CD14-positive monocyte (primary cell): ENCODE results near the gene BNC2. TPM values are rescaled to one million over a fixed set of nuclear protein-coding genes. Genes with fewer than 3 reads are reported as not detected.

ENCODE experiments used
- DNase-seq, 3 donors: peaks; one replicate each; pipeline ENCODE4 v3.0.0-alpha.2; 2011 to 2022
- H2AFZ ChIP-seq: 2 replicates; pipeline ENCODE4 v1.6.0; 2012; ENCODE audit warnings: mild to moderate bottlenecking, low read depth, low read length, inconsistent platforms; ENCODE audit not compliant: insufficient read depth, poor library complexity, severe bottlenecking
- H3K27ac ChIP-seq, 2 donors: 1 replicate in 1 of 2; 2 replicates in 1 of 2; pipeline ENCODE4 v1.5.1; 2012 to 2013; ENCODE audit warnings: low read length in 2 of 2, control low read depth in 1 of 2, inconsistent platforms in 1 of 2, low read depth in 1 of 2, mild to moderate bottlenecking in 1 of 2
- H3K27me3 ChIP-seq, 2 donors: one replicate each; pipeline versions ENCODE4 v1.6.0 to v1.6.1; 2011 to 2013; ENCODE audit warnings: low read length in 2 of 2; ENCODE audit not compliant: control insufficient read depth in 2 of 2, insufficient read depth in 2 of 2
- H3K36me3 ChIP-seq, 2 donors: replicated peaks in 1 of 2; 1 replicate in 1 of 2; 2 replicates in 1 of 2; pipeline versions ENCODE4 v1.5.1 to v1.6.1; 2012 to 2013; ENCODE audit warnings: low read length in 2 of 2, control low read depth in 1 of 2, inconsistent platforms in 1 of 2, mild to moderate bottlenecking in 1 of 2; ENCODE audit not compliant: insufficient read depth in 2 of 2, control insufficient read depth in 1 of 2
- H3K4me1 ChIP-seq, 2 donors: 1 replicate in 1 of 2; 2 replicates in 1 of 2; pipeline versions ENCODE4 v1.5.1 to v1.6.1; 2012 to 2013; ENCODE audit warnings: low read length in 2 of 2, control low read depth in 1 of 2, inconsistent platforms in 1 of 2, mild to moderate bottlenecking in 1 of 2, moderate library complexity in 1 of 2; ENCODE audit not compliant: insufficient read depth in 2 of 2, control insufficient read depth in 1 of 2
- H3K4me2 ChIP-seq: replicated peaks from 2 replicates; pipeline ENCODE3; 2012; ENCODE audit warnings: low read length, moderate library complexity, mild to moderate bottlenecking; ENCODE audit not compliant: poor library complexity, severe bottlenecking; ENCODE audit errors: extremely low read depth
- H3K4me3 ChIP-seq, 3 experiments: fragments of 200-600 bp in 1 of 3; sonication (generic) in 1 of 3; replicated peaks in 1 of 3; 1 replicate in 2 of 3; 2 replicates in 1 of 3; pipeline ENCODE4 v1.5.1; 2011 to 2013; ENCODE audit warnings: low read length in 3 of 3, mild to moderate bottlenecking in 3 of 3, control low read depth in 2 of 3, low read depth in 2 of 3, inconsistent platforms in 1 of 3, moderate library complexity in 1 of 3
- H3K79me2 ChIP-seq: 2 replicates; pipeline ENCODE4 v1.6.0; 2012; ENCODE audit warnings: mild to moderate bottlenecking, control low read depth, inconsistent platforms, low read length, moderate library complexity; ENCODE audit not compliant: insufficient read depth
- H3K9ac ChIP-seq: 2 replicates; pipeline ENCODE4 v1.6.0; 2017; ENCODE audit warnings: low read length, mild to moderate bottlenecking; ENCODE audit not compliant: insufficient read depth, poor library complexity, severe bottlenecking
- H3K9me3 ChIP-seq, 2 donors: replicated peaks in 1 of 2; 1 replicate in 1 of 2; 2 replicates in 1 of 2; pipeline versions ENCODE4 v1.5.1 to v1.6.1; 2012 to 2013; ENCODE audit warnings: low read length in 2 of 2, control low read depth in 1 of 2; ENCODE audit not compliant: control insufficient read depth in 1 of 2, insufficient read depth in 1 of 2
- H4K20me1 ChIP-seq: 2 replicates; pipeline ENCODE4 v1.6.0; 2012; ENCODE audit warnings: mild to moderate bottlenecking, low read length, control low read depth, moderate library complexity; ENCODE audit not compliant: insufficient read depth
- H3K27ac Mint-ChIP-seq, 7 donors: one replicate each; pipeline ENCODE4 v1.8.0; 2020; ENCODE audit warnings: mild to moderate bottlenecking in 7 of 7, mixed read lengths in 7 of 7, moderate library complexity in 6 of 7, inconsistent platforms in 2 of 7
- H3K27me3 Mint-ChIP-seq, 3 donors: one replicate each; pipeline ENCODE4 v1.8.0; 2021 to 2022; ENCODE audit warnings: low read depth in 3 of 3, mild to moderate bottlenecking in 3 of 3, mixed read lengths in 3 of 3, moderate library complexity in 3 of 3, inconsistent platforms in 1 of 3
- H3K36me3 Mint-ChIP-seq, 2 donors: one replicate each; pipeline ENCODE4 v1.8.0; 2020; ENCODE audit warnings: mixed read lengths in 2 of 2, inconsistent platforms in 1 of 2, mild to moderate bottlenecking in 1 of 2
- H3K4me1 Mint-ChIP-seq: one replicate; pipeline ENCODE4 v1.8.0; 2020; ENCODE audit warnings: mild to moderate bottlenecking, mixed read lengths
- H3K4me3 Mint-ChIP-seq, 2 donors: one replicate each; pipeline ENCODE4 v1.8.0; 2020; ENCODE audit warnings: mild to moderate bottlenecking in 2 of 2, mixed read lengths in 2 of 2, moderate library complexity in 1 of 2
- H3K9me3 Mint-ChIP-seq, 7 donors: one replicate each; pipeline ENCODE4 v1.8.0; 2020 to 2022; ENCODE audit warnings: mixed read lengths in 7 of 7, mild to moderate bottlenecking in 6 of 7, moderate library complexity in 6 of 7, inconsistent platforms in 2 of 7
- WGBS: methylation state at CpG from one replicate; pipeline ENCODE4 v1.1.5; 2013; ENCODE audit warnings: missing lambda C conversion rate; ENCODE audit not compliant: insufficient coverage; 5-methylcytosine and 5-hydroxymethylcytosine counted together
- intact Hi-C, 2 donors: fragments of 100-400 bp; cut with micrococcal nuclease; formaldehyde crosslinking; loops; one replicate each; pipeline versions ENCODE4 v1.15.0 to v1.15.1; 2023
- polyA plus RNA-seq, 3 donors: library from polyadenylated mRNA; depleted of rRNA in 1 of 3; unstranded in 2 of 3; stranded (reverse) in 1 of 3; fragments of 300-500 nt in 2 of 3; fragments of >200 nt in 1 of 3; fragmentation: Illumina TruSeq in 2 of 3; gene quantifications; 1 replicate in 2 of 3; 2 replicates in 1 of 3; pipeline ENCODE4 v1.2.3, GENCODE V29; 2012 to 2021
- TF ChIP-seq, protein P1 (sequence below): fragments of 200-600 bp; IDR thresholded peaks from one replicate; pipeline ENCODE4 v1.8.0; 2022; ENCODE audit warnings: antibody characterized with exemption, mild to moderate bottlenecking

BNC2 gene
- polyA plus RNA-seq, 3 donors = 0.01 TPM; not detected in 2

DNA sequence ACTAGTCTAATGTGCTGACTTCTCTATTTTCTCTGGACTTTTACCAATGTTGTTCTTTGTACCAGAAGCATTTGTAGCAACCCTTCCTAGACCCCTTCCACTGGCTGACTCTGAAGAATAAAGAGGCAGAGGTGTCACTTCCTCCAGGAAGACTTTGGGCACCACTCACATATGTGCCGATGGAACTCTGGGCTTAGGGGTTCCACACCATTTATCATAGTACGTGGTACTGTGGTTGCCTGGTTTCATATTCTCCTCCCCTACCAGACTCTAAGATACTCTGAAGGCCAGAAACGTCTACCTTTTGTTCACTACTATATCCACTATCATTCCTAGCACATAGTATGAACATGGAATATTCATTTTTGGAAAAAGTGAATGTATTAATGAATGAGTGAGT lies 88.0 kb downstream of the BNC2 start:
- Mint-ChIP-seq H3K4me1 (no peaks in the 10 kb centered on the region), H3K27me3 (peaks cover 0 to 3% (median 2%) of the 10 kb centered on the region in 3 donors), H3K36me3 (no peaks in the 10 kb centered on the region), H3K9me3 (peaks cover 0 to 3% (median 0%) of the 10 kb centered on the region in 7 donors), H3K27ac (peak overlapping the region in 1 of 7 donors; percentile 32), H3K4me3 (no peak overlapping the region)
- WGBS = 54% methylated on average over 2 of the region's 3 CpGs
- no peaks in the 10 kb centered on the region for H3K27me3 ChIP-seq
- H3K79me2 ChIP-seq = no peaks in the 10 kb centered on the region
- no peaks in the 10 kb centered on the region for H4K20me1 ChIP-seq
- H3K4me3 ChIP-seq = no peak overlapping the region
- no peak overlapping the region for H3K9ac ChIP-seq
- TF ChIP-seq, protein P1, sequence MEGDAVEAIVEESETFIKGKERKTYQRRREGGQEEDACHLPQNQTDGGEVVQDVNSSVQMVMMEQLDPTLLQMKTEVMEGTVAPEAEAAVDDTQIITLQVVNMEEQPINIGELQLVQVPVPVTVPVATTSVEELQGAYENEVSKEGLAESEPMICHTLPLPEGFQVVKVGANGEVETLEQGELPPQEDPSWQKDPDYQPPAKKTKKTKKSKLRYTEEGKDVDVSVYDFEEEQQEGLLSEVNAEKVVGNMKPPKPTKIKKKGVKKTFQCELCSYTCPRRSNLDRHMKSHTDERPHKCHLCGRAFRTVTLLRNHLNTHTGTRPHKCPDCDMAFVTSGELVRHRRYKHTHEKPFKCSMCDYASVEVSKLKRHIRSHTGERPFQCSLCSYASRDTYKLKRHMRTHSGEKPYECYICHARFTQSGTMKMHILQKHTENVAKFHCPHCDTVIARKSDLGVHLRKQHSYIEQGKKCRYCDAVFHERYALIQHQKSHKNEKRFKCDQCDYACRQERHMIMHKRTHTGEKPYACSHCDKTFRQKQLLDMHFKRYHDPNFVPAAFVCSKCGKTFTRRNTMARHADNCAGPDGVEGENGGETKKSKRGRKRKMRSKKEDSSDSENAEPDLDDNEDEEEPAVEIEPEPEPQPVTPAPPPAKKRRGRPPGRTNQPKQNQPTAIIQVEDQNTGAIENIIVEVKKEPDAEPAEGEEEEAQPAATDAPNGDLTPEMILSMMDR = no peak
- no peaks in the 10 kb centered on the region for H3K4me1 ChIP-seq
- intact Hi-C loops = no loop called here
- H3K4me2 ChIP-seq = no peak overlapping the region
- H3K36me3 ChIP-seq = no peaks in the 10 kb centered on the region
- H3K27ac ChIP-seq = no peak overlapping the region
- no peaks in the 10 kb centered on the region for H3K9me3 ChIP-seq
- DNase-seq = no peak
- no peak overlapping the region for H2AFZ ChIP-seq

DNA sequence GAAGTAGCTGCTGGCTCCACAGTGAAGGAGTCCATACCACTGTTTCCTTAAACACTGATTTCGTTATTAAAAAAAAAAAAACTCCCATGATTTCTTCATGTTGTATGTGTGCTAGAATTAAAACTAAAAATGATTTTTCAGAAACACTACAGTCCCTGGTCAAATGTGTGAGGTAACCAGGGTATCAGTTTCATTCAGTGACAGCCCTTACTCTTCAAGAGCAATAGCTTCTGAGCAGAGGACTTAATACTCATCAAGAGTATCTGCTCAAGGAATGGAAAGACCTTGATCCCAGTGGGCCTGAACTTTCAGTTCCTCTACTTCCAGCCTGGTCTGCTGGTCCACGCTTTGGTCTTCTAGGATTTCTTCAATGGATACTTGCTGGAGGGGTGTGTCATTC lies 95.1 kb downstream of the BNC2 start:
- no peak overlapping the region for H3K27ac Mint-ChIP-seq
- peaks cover 0 to 6% (median 0%) of the 10 kb centered on the region in 7 donors for H3K9me3 Mint-ChIP-seq
- H3K4me1 ChIP-seq = no peaks in the 10 kb centered on the region
- no peaks in the 10 kb centered on the region for H3K9me3 ChIP-seq
- no peak overlapping the region for H3K4me3 Mint-ChIP-seq
- no peaks in the 10 kb centered on the region for H3K36me3 ChIP-seq
- intact Hi-C loops = no loop called here
- TF ChIP-seq, protein P1 = no peak
- no peaks in the 10 kb centered on the region for H3K36me3 Mint-ChIP-seq
- no peak overlapping the region for H3K9ac ChIP-seq
- no peak overlapping the region for H2AFZ ChIP-seq
- H3K79me2 ChIP-seq = no peaks in the 10 kb centered on the region
- no peaks in the 10 kb centered on the region for H3K4me1 Mint-ChIP-seq
- no peak overlapping the region for H3K4me3 ChIP-seq
- H3K27me3 Mint-ChIP-seq = no peaks in the 10 kb centered on the region
- H3K27me3 ChIP-seq = no peaks in the 10 kb centered on the region
- no peak overlapping the region for H3K4me2 ChIP-seq
- H4K20me1 ChIP-seq = no peaks in the 10 kb centered on the region
- DNase-seq = no peak
- no peak overlapping the region for H3K27ac ChIP-seq
- WGBS = no CpG with 5 or more reads among the region's 2 CpGs
